OCI-LY1 (cell line): ENCODE results near the gene SYNE2.

Experiments used
- CTCF ChIP-seq: fragments of 200-600 bp; sonication (generic), shearing (Covaris generic); IDR thresholded peaks from 2 replicates; pipeline ENCODE4 v1.5.1; 2017; ENCODE audit warnings: mild to moderate bottlenecking, antibody characterized with exemption, low read length, moderate library complexity, mixed read lengths
- EZH2 ChIP-seq: fragments of 200-600 bp; sonication (generic), shearing (Covaris generic); IDR thresholded peaks from 2 replicates; pipeline ENCODE4 v1.8.0; 2017; ENCODE audit warnings: borderline replicate concordance, mixed run types, mild to moderate bottlenecking, antibody characterized with exemption, low read length, moderate library complexity, mixed read lengths

DNA sequence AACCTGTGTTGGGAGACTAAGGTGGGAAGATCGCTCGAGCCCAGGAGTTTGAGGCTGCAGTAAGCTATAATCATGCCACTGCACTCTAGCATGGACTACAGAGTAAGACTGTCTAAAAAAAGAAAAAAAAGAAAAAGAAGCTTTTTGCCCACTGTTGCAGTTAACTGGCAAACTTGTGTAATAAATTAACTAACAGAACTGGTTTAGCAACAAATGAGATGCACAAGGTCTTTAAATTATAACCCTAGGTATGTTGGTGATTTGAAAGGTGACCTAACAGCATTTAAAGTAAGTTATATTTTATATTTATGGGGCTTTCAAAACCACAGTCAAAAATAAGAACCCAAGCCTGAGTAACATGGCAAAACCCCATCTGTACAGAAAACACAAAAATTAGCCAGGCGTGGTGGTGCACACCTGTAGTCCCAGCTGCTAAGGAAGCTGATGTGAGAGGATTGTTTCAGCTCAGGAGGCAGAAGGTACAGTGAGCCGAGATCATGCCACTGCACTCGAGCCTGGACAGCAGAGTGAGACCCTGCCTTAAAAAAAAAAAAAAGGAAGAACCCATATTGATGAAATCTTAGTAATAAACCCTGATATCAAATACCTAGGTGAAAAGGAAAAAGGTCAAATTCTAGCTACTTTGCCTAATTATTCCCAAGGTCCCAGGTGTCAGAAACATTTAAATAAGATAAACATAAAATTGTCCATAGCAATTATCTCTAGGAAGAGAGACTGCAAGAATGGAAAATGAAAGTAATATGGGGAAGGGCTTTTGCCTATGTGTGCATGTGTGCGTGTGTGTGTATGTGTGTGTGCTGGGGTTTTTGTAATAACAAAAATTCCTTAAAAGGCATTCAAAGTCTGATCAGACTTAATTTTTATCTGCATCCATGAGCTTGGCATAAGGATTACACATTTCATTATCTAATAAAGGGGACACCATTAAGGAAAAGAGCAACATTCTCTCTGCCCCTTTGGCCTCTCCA, 15.4 kb downstream of the SYNE2 start:
- TF ChIP-seq CTCF (no peak), EZH2 (no peak)
